Measurements from ENCODE around the gene MLN.

Gene MLN

DNA sequence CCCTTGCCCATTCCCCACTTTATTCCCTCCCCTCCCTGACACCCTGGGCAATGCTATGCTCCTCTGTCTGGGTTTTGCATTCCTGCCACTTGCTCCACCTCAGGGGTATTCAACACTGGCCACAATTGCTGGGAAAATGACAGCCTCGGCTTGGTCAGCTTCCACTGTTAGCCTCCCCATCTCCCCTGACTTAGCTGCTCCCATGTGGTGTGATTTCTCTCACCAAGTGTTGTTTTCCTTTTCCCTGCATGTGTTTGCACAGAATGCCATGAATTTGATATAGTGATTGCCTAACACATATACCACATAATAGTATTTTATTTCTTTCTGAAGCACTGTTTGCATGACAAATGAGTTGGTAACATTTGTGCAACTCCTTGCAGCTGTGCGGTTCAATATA, 13.4 kb downstream of the MLN start:
- no peak overlapping the region for H3K27ac ChIP-seq (ENCODE audit: insufficient read depth, low read length, poor library complexity, severe bottlenecking)
- no peaks in the 10 kb centered on the region for H3K9me3 ChIP-seq (ENCODE audit: control insufficient read depth, low read length)
- H3K27me3 ChIP-seq (replicated peaks; ENCODE audit: control insufficient read depth, insufficient read depth, low read length, poor library complexity, severe bottlenecking): no peaks in the 10 kb centered on the region
- H3K36me3 ChIP-seq (ENCODE audit: control insufficient read depth, insufficient read depth, low read length): peaks cover 7% of the 10 kb centered on the region
- H3K4me3 ChIP-seq (ENCODE audit: insufficient read depth, low read depth, low read length, poor library complexity, severe bottlenecking): no peak overlapping the region
- H3K4me1 ChIP-seq (ENCODE audit: control insufficient read depth, insufficient read depth, low read length, poor library complexity, severe bottlenecking): peaks cover 20% of the 10 kb centered on the region
- DNase-seq: no peak

DNA sequence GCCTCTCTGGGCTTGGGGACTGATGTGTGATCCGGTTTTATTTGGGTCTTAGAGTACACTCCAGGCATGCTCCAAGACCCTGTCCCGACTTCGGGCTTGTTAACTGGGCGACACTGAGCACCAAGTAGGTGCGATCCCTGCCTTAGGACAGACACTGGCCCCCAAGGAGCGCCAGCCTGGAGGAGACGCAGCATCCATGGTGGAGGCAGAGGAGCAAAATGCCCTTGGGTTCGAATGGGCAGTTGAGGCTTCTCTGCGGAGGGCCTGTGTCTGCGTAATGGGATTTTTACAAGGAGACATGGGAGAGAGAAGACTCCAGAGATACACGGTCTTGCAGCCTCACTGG, 14.3 kb downstream of the MLN start:
- Histone ChIP-seq H3K4me3 (ENCODE audit: insufficient read depth, low read depth, low read length, poor library complexity, severe bottlenecking) (peak overlapping the region; percentile 84), H3K27me3 (replicated peaks; ENCODE audit: control insufficient read depth, insufficient read depth, low read length, poor library complexity, severe bottlenecking) (no peaks in the 10 kb centered on the region), H3K4me1 (ENCODE audit: control insufficient read depth, insufficient read depth, low read length, poor library complexity, severe bottlenecking) (peaks cover 20% of the 10 kb centered on the region), H3K9me3 (ENCODE audit: control insufficient read depth, low read length) (no peaks in the 10 kb centered on the region), H3K36me3 (ENCODE audit: control insufficient read depth, insufficient read depth, low read length) (peaks cover 15% of the 10 kb centered on the region), H3K27ac (ENCODE audit: insufficient read depth, low read length, poor library complexity, severe bottlenecking) (peak overlapping the region; percentile 92)
- DNase-seq: no peak

DNA sequence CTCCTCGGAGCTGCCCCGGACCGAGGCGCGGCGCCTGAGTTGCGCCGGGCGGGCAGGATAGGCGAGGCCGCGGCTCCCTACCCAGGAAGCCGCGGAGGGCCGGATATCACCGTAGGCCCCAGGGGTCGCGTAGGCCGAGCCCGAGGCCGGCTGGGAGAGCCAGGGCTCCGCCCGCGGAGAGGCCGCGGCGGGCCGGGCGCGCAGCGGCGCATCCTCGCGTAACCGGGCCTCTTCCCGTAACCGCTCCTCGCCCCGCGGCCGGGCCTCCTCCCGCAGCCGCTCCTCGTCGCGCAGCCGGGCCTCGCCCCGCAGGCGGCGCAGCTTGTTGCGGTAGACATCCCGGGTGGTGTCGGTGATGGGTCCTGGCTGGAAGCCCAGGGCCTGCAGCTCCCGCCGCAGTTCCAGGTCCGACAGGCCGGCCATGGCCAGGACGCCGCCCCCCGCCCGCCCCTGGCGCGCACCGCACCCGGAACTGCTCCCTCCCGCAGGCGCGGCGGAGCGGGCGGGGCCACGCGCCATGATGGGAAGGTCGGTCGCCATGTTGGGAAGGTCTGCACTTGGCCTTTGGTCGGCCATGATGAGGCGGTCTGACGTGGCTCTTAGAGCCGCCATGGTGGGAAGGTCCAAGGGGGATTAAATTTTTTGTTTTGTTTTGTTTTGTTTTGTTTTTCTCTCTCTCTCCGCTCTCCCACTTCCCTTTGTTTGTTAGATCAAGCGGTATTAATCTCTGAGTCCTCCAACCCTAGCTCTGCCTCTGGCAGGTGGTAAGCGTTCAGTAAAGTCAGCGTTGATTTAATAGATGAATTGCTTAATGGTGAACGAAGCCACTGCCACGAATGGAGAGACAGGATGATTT, 14.9 kb downstream of the MLN start, which contains the start of gene LEMD2:
LEMD2 (minus strand) TSS at position 437 of the 856 bp plus-strand sequence; CDS start at position 423, 14 bp downstream.
- peak; percentile 77 to 86 (median 84) for DNase-seq
- Histone ChIP-seq H3K36me3 (ENCODE audit: control insufficient read depth, insufficient read depth, low read length) (peaks cover 17% of the 10 kb centered on the region), H3K9me3 (ENCODE audit: control insufficient read depth, low read length) (no peaks in the 10 kb centered on the region), H3K27ac (ENCODE audit: insufficient read depth, low read length, poor library complexity, severe bottlenecking) (peak within 1 kb of the TSS; percentile 92), H3K4me1 (ENCODE audit: control insufficient read depth, insufficient read depth, low read length, poor library complexity, severe bottlenecking) (peaks cover 20% of the 10 kb centered on the region), H3K27me3 (replicated peaks; ENCODE audit: control insufficient read depth, insufficient read depth, low read length, poor library complexity, severe bottlenecking) (no peaks in the 10 kb centered on the region), H3K4me3 (ENCODE audit: insufficient read depth, low read depth, low read length, poor library complexity, severe bottlenecking) (peak within 1 kb of the TSS; percentile 84)

DNA sequence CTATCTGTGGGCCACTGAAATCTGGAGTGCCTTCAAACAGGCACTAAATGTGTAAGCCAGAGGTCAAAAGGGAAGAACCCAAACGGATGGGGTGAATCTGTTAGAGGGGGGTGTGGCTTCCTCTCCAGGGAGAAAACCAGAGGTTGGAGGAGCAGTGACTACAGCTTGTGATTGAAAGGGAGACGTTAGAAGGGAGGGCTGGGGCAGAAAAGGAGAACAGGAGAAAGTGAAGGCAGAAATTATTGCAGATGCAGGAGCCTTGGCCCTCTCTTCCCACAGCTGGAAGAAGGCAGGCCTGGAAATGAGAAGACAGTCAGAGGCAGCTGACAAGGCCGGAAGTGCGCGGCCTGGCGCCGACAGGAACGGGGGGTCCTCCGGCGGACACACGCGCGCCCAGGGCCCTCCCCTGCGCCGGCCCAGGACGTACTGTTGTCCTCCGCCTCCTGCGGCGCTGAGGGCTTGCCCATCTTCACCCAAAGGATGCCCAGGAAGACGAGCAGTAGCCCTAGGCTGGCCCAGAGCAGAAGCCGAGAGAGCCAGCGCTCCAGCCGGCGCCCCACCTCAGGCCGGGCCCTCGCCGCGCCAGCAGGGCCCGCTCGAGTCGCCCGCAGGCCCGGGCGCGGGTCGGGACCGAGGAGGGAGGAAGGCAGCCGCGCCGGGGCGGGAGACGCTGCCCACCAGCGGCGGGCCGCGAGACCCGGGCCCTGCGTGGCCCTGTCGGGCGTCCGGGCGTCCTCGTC, 15.7 kb downstream of the MLN start:
- no peaks in the 10 kb centered on the region for H3K27me3 ChIP-seq (replicated peaks; ENCODE audit: control insufficient read depth, insufficient read depth, low read length, poor library complexity, severe bottlenecking)
- H3K4me1 ChIP-seq (ENCODE audit: control insufficient read depth, insufficient read depth, low read length, poor library complexity, severe bottlenecking): peaks cover 20% of the 10 kb centered on the region

DNA sequence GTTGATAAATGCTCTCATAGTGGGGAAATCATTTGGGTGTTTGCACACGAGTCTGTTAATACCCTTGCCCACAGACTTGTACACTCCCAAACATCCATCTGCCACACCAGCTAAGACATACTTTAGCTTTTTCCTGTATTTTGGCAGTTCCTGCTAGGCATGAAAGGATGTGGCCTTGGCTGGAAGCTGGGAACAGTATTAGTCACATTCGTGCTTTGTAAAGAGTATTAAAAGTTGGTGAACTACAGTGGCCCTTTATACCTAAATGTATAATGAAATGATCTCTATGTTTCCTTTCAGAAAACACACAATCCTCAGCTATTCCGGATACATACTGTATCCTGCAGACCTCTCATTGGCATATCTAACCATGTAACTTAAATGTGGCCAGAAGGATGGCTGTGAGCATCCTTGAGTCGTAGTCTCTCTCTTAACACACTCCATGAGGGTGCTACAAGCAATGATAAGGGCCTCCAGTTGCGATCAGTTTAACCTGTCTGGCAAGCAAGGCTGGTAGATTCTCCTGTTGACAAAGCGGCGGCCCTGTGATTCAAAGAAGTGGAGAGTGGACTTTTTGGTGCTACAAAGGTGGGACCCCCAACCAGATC, 16.4 kb downstream of the MLN start:
- H3K9me3 ChIP-seq (ENCODE audit: control insufficient read depth, low read length): no peaks in the 10 kb centered on the region
- no peak for DNase-seq
- peak overlapping the region; percentile 92 for H3K27ac ChIP-seq (ENCODE audit: insufficient read depth, low read length, poor library complexity, severe bottlenecking)
- peaks cover 20% of the 10 kb centered on the region for H3K4me1 ChIP-seq (ENCODE audit: control insufficient read depth, insufficient read depth, low read length, poor library complexity, severe bottlenecking)
- H3K27me3 ChIP-seq (replicated peaks; ENCODE audit: control insufficient read depth, insufficient read depth, low read length, poor library complexity, severe bottlenecking): no peaks in the 10 kb centered on the region
- H3K36me3 ChIP-seq (ENCODE audit: control insufficient read depth, insufficient read depth, low read length): peaks cover 32% of the 10 kb centered on the region
- peak overlapping the region; percentile 84 for H3K4me3 ChIP-seq (ENCODE audit: insufficient read depth, low read depth, low read length, poor library complexity, severe bottlenecking)

More for the DNA sequence above, 15.7 kb downstream of the MLN start:
- peaks cover 25% of the 10 kb centered on the region for H3K36me3 ChIP-seq (ENCODE audit: control insufficient read depth, insufficient read depth, low read length)
- DNase-seq: peak; percentile 34 to 46 (median 37)
- H3K9me3 ChIP-seq (ENCODE audit: control insufficient read depth, low read length): no peaks in the 10 kb centered on the region
- H3K27ac ChIP-seq (ENCODE audit: insufficient read depth, low read length, poor library complexity, severe bottlenecking): peak overlapping the region; percentile 92
- H3K4me3 ChIP-seq (ENCODE audit: insufficient read depth, low read depth, low read length, poor library complexity, severe bottlenecking): peak overlapping the region; percentile 84

DNA sequence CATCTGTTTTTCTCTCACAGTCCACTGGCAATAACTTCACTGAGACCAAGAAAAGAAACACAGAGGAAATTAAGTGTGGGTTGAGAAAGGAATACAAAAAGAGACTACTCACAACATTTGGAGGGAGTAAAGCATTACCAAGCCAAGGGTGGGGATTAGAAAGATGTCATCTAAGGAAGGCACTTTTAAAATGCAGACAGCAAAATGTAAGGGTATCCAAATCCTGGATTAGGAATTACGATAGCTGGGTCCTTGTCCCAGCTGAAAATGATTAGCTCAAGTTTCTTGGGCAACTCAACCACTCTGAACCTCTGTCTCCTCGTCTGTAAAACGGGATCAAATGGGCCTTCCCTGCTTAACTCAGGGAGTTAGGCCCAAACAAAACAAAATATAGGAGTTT, 17.1 kb downstream of the MLN start:
- no peaks in the 10 kb centered on the region for H3K27me3 ChIP-seq (replicated peaks; ENCODE audit: control insufficient read depth, insufficient read depth, low read length, poor library complexity, severe bottlenecking)
- no peaks in the 10 kb centered on the region for H3K9me3 ChIP-seq (ENCODE audit: control insufficient read depth, low read length)
- H3K27ac ChIP-seq (ENCODE audit: insufficient read depth, low read length, poor library complexity, severe bottlenecking): peak overlapping the region; percentile 92
- peaks cover 20% of the 10 kb centered on the region for H3K4me1 ChIP-seq (ENCODE audit: control insufficient read depth, insufficient read depth, low read length, poor library complexity, severe bottlenecking)
- DNase-seq: no peak
- no peak overlapping the region for H3K4me3 ChIP-seq (ENCODE audit: insufficient read depth, low read depth, low read length, poor library complexity, severe bottlenecking)
- peaks cover 39% of the 10 kb centered on the region for H3K36me3 ChIP-seq (ENCODE audit: control insufficient read depth, insufficient read depth, low read length)

DNA sequence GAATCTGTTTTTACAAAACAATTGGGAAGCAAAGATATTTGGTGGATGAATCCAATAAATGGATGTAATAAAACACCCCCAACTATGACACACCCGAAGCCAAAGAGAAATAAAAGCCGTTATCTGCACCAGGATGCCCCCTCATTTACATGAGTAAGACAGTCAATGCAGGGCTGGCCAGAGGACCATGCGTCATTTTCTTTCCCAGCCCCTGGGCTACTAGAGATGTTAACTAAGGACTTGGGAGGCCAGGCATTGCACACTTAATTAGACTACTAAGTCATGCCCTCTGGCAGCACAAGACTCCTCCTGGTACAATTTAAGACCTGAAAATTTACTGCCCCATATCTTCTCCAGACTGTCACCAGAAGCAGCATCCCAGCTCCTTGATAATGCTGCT, 18.0 kb downstream of the MLN start:
- Histone ChIP-seq H3K27ac (ENCODE audit: insufficient read depth, low read length, poor library complexity, severe bottlenecking) (no peak overlapping the region), H3K4me1 (ENCODE audit: control insufficient read depth, insufficient read depth, low read length, poor library complexity, severe bottlenecking) (peaks cover 20% of the 10 kb centered on the region), H3K9me3 (ENCODE audit: control insufficient read depth, low read length) (no peaks in the 10 kb centered on the region), H3K36me3 (ENCODE audit: control insufficient read depth, insufficient read depth, low read length) (peaks cover 49% of the 10 kb centered on the region), H3K27me3 (replicated peaks; ENCODE audit: control insufficient read depth, insufficient read depth, low read length, poor library complexity, severe bottlenecking) (no peaks in the 10 kb centered on the region), H3K4me3 (ENCODE audit: insufficient read depth, low read depth, low read length, poor library complexity, severe bottlenecking) (no peak overlapping the region)
- no peak for DNase-seq

DNA sequence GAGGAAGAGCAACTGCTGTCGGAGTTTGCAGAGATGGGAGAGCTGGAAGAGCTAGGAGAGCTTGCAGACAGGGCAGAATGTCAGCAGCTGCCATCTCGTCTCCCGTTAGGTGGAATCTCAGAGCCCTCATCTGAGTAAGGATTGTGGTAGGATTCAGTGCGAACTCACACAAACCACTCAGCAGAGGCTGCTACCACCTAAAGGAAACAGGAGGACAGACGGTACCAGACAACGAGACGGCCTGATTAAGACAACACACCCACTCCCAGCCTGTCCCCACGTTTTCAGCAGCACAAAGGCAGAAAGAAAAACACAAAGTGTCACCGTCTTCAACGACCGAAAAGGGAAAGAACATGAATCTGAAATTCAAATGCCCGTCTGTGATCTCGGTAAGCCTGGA, 19.0 kb downstream of the MLN start:
- H3K27ac ChIP-seq (ENCODE audit: insufficient read depth, low read length, poor library complexity, severe bottlenecking): no peak overlapping the region
- DNase-seq: no peak
- peaks cover 59% of the 10 kb centered on the region for H3K36me3 ChIP-seq (ENCODE audit: control insufficient read depth, insufficient read depth, low read length)
- H3K4me1 ChIP-seq (ENCODE audit: control insufficient read depth, insufficient read depth, low read length, poor library complexity, severe bottlenecking): peaks cover 20% of the 10 kb centered on the region
- H3K9me3 ChIP-seq (ENCODE audit: control insufficient read depth, low read length): no peaks in the 10 kb centered on the region
- no peaks in the 10 kb centered on the region for H3K27me3 ChIP-seq (replicated peaks; ENCODE audit: control insufficient read depth, insufficient read depth, low read length, poor library complexity, severe bottlenecking)
- H3K4me3 ChIP-seq (ENCODE audit: insufficient read depth, low read depth, low read length, poor library complexity, severe bottlenecking): no peak overlapping the region

DNA sequence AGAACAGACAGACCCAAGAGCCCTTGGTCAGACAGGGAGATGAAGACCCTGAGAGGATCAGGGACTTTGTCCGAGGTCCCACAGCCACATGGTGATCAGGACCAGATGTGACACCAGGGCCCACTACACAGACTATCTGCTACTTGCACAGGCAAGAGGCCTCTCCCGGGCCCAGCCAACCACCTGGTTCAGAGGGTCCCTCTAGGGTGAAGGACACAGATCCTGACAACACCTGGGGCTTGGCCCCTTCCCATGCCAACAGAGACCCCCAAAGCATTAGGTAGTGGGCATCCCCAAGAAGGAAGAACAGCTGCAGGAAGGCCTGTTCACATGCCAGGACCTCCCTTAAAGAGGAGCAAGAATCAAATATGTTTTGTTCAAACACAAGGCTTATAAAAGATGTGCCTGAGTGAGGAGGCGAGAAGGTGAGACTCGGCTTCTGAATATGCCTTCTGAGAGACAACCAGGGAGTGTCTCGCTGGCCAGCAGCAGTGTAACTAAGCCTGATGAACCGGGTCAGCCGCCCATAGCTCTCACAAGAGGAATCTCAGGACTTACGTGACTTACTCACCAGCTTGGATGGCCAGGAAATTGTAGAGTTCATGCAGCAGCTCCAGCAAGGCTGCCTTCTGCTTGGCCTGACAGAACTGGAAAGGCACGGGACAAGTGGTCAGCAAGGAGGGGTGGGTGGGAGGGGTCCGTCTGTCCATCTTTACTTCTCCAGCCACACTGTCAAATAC, 19.9 kb downstream of the MLN start:
- H3K4me1 ChIP-seq (ENCODE audit: control insufficient read depth, insufficient read depth, low read length, poor library complexity, severe bottlenecking): peaks cover 20% of the 10 kb centered on the region
- peaks cover 67% of the 10 kb centered on the region for H3K36me3 ChIP-seq (ENCODE audit: control insufficient read depth, insufficient read depth, low read length)
- no peak for DNase-seq
- no peaks in the 10 kb centered on the region for H3K27me3 ChIP-seq (replicated peaks; ENCODE audit: control insufficient read depth, insufficient read depth, low read length, poor library complexity, severe bottlenecking)
- no peaks in the 10 kb centered on the region for H3K9me3 ChIP-seq (ENCODE audit: control insufficient read depth, low read length)
- H3K4me3 ChIP-seq (ENCODE audit: insufficient read depth, low read depth, low read length, poor library complexity, severe bottlenecking): no peak overlapping the region
- H3K27ac ChIP-seq (ENCODE audit: insufficient read depth, low read length, poor library complexity, severe bottlenecking): no peak overlapping the region

All from effector memory CD4-positive, alpha-beta T cell (primary cell).